ENCODE results near the gene BCKDK. TPM values are rescaled to one million over a fixed set of nuclear protein-coding genes. Genes with fewer than 3 reads are reported as not detected.

The BCKDK gene
- total and polyA plus RNA-seq, 2 of the 13 experiments (the other 11 are each of a cell fraction or from before 2014, with no cell fraction given): 24.9 to 42.6 TPM

DNA sequence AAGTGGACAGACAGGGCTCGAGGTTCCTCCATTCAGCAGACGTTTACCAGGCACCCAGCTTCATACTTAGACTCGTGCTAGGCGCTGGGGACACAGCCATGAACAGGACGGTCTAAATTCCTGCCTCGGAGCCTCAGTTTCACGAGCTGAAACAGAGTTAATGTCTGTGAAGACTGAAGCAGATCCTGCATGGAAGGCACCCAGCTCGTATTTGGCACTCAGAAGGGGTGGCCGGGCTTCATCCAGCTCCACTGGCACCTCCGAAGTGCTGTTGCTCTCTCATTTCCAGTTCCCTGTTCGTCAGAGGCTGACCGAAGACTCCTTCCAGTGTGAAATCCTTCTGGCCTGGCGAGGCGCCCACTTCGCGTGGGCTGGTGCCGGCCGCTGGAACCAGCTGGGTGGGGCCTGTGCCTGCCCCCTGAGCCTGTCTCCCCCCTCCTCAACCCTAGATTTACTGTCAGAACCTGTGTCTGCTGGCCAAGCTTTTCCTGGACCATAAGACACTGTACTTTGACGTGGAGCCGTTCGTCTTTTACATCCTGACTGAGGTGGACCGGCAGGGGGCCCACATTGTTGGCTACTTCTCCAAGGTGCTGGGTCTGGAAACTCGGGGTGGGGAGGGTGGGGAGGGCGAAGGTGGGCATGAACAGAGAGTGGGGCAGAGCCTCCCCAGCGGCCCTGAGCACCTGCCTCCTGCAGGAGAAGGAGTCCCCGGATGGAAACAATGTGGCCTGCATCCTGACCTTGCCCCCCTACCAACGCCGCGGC lies 21.6 kb downstream of the BCKDK start (continued):
- TF ChIP-seq, protein P1, sequence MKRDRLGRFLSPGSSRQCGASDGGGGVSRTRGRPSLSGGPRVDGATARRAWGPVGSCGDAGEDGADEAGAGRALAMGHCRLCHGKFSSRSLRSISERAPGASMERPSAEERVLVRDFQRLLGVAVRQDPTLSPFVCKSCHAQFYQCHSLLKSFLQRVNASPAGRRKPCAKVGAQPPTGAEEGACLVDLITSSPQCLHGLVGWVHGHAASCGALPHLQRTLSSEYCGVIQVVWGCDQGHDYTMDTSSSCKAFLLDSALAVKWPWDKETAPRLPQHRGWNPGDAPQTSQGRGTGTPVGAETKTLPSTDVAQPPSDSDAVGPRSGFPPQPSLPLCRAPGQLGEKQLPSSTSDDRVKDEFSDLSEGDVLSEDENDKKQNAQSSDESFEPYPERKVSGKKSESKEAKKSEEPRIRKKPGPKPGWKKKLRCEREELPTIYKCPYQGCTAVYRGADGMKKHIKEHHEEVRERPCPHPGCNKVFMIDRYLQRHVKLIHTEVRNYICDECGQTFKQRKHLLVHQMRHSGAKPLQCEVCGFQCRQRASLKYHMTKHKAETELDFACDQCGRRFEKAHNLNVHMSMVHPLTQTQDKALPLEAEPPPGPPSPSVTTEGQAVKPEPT (CRISPR knock-in tag; IDR thresholded peaks at IDR 0.05; ENCODE audit: low read depth): no peak
- TF ChIP-seq GATA4 (IDR thresholded peaks at IDR 0.05; ENCODE audit: borderline replicate concordance, low read depth): no peak

GRCh38 chr16:31130336-31130891 lies 22.2 kb downstream of the BCKDK start:
- Histone ChIP-seq H3K27ac (ENCODE audit: extremely low read length, insufficient read depth, low read length) (no peak overlapping the region), H3K4me2 (ENCODE audit: low read depth, low read length) (no peak overlapping the region), H2AFZ (ENCODE audit: low read length) (no peak overlapping the region), H3K4me1 (ENCODE audit: insufficient read depth, low read length) (peaks cover 19% of the 10 kb centered on the region), H3K9ac (ENCODE audit: insufficient read depth, low read depth, low read length) (no peak overlapping the region), H3K36me3 (replicated peaks in 1 of 2; ENCODE audit: control insufficient read depth in 1 of 2, insufficient read depth in 2 of 2, low read length in 2 of 2) (peaks cover 17 to 18% of the 10 kb centered on the region in 2 experiments; a peak in 4 of 5 replicates), H4K20me1 (ENCODE audit: insufficient read depth, low read length) (no peaks in the 10 kb centered on the region), H3K9me3 (ENCODE audit: low read length) (no peaks in the 10 kb centered on the region), H3K4me3 (replicated peaks in 1 of 3; ENCODE audit: insufficient read depth in 1 of 3, low read depth in 2 of 3, low read length in 3 of 3) (no peak overlapping the region), H3K79me2 (ENCODE audit: insufficient read depth, low read length) (no peaks in the 10 kb centered on the region), H3K27me3 (ENCODE audit: control insufficient read depth in 1 of 2, insufficient read depth in 2 of 2, low read length in 2 of 2) (no peaks in the 10 kb centered on the region; a peak in 1 of 5 replicates)
- CTCF ChIA-PET (ENCODE audit: low intra/inter-chr PET ratio, low total read pairs): no interaction called here
- in situ Hi-C loops (cut with HindIII; ENCODE audit: extremely low pct_ligation_motif_present, low pct_unique_long_range_greater_than_20kb): no loop called here
- DNase-seq (ENCODE audit: low spot score): no peak
- POLR2A ChIA-PET: interaction anchor here (1.1 to 4.2 kb wide), 3 partner anchors 9 to 13 kb away, joined by 3 to 17 read pairs (median 5); partner anchors contain the start of gene KAT8
- TF ChIP-seq ZSCAN20 (CRISPR knock-in tag; IDR thresholded peaks at IDR 0.05; ENCODE audit: borderline replicate concordance) (no peak), CREB1 (IDR thresholded peaks at IDR 0.05) (peak; percentile 72), CREB1 (CRISPR knock-in tag; IDR thresholded peaks at IDR 0.05) (no peak), ATF7 (IDR thresholded peaks at IDR 0.05) (peak; percentile 81), ATF7 (CRISPR knock-in tag; IDR thresholded peaks at IDR 0.05) (no peak)
- FAIRE-seq: no peak
- intact Hi-C loops (cut with micrococcal nuclease; ENCODE audit: unreplicated experiment): no loop called here
- ATAC-seq: no peak
- WGBS (ENCODE audit: low lambda C conversion rate): 93% methylated on average over 4 of the region's 10 CpGs
- BruUV-seq (replicated peaks): no TSS peak
